Right lobe of liver (tissue), 6 donors: ENCODE data around the gene MCTP2. TPM values are rescaled to one million over a fixed set of nuclear protein-coding genes. Genes with fewer than 3 reads are reported as not detected.

Experiments used
- ATAC-seq, 4 donors: fragments of 200-7000 bp; cut with Tn5 transposase; one replicate each; pipeline ENCODE4 v1.9.1; 2020; ENCODE audit warnings: mild to moderate bottlenecking in 4 of 4, moderate library complexity in 4 of 4
- DNase-seq, 3 donors: peaks; one replicate each; pipeline ENCODE4 v3.0.0-alpha.2; 2020
- H3K27ac ChIP-seq, 3 donors: fragments of 200-600 bp; one replicate each; pipeline ENCODE4 v1.8.0; 2022
- H3K27me3 ChIP-seq, 2 donors: fragments of 200-600 bp; one replicate each; pipeline ENCODE4 v1.8.0; 2022
- H3K36me3 ChIP-seq, 4 donors: fragments of 200-600 bp; sonication (generic) in 1 of 4; one replicate each; pipeline versions ENCODE4 v1.5.1 to v1.8.0; 2017 to 2022; ENCODE audit warnings: control low read depth in 1 of 4
- H3K4me1 ChIP-seq, 4 donors: fragments of 200-600 bp; sonication (generic) in 1 of 4; one replicate each; pipeline versions ENCODE4 v1.5.1 to v1.8.0; 2017 to 2022; ENCODE audit warnings: control low read depth in 1 of 4
- H3K4me3 ChIP-seq, 3 donors: fragments of 200-600 bp; one replicate each; pipeline ENCODE4 v1.8.0; 2022
- H3K9me3 ChIP-seq, 4 donors: fragments of 200-600 bp; sonication (generic) in 1 of 4; one replicate each; pipeline versions ENCODE4 v1.5.1 to v1.8.0; 2017 to 2022; ENCODE audit warnings: control low read depth in 1 of 4
- POLR2A ChIP-seq: fragments of 450-650 bp; IDR thresholded peaks from one replicate; pipeline ENCODE4 v1.6.1; 2017; ENCODE audit warnings: antibody characterized with exemption, mild to moderate bottlenecking
- WGBS: methylation state at CpG from one replicate; pipeline ENCODE4 v1.1.6; 2018; ENCODE audit warnings: low coverage, low lambda C conversion rate; ENCODE audit not compliant: insufficient coverage; ENCODE audit errors: missing lambda C conversion rate; 5-methylcytosine and 5-hydroxymethylcytosine counted together
- intact Hi-C, 2 donors: fragments of 100-400 bp; cut with DNase I; formaldehyde crosslinking; loops; one replicate each; pipeline versions ENCODE4 v1.11.2 to v1.14.1; 2022
- total RNA-seq, 6 experiments: library from RNA; depleted of rRNA in 2 of 6; stranded (reverse); fragments of >200 nt in 2 of 6; fragmentation: NEBNext Ultra II Directional in 3 of 6; extraction: Animal tissue kit (Norgen Biotek cat#: 25700) in 3 of 6; gene quantifications; one replicate each; pipeline versions ENCODE4 v1.1.0 to v1.2.4, GENCODE V29; 2016 to 2023
- TF ChIP-seq, protein P1 (sequence below), 4 donors: fragments of 200-600 bp in 3 of 4; fragments of 450-650 bp in 1 of 4; IDR thresholded peaks; one replicate each; pipeline versions ENCODE4 v1.5.1 to v1.8.0; 2016 to 2022; ENCODE audit warnings: antibody characterized with exemption in 4 of 4, mild to moderate bottlenecking in 2 of 4
- donor health status: DM: no; HTN: yes; CAD: no.
- donor health status: DM: no; HTN: no; CAD: no.
- donor health status: DM: no; HTN: no; CAD: no.
- donor health status: DM: no; HTN: yes; CAD: no.
- donor health status: DM: no; HTN: yes; CAD: no.

MCTP2 gene
- total RNA-seq, 6 experiments from 2014 or later, result 1.8 to 5.3 (median 2.9) TPM

DNA sequence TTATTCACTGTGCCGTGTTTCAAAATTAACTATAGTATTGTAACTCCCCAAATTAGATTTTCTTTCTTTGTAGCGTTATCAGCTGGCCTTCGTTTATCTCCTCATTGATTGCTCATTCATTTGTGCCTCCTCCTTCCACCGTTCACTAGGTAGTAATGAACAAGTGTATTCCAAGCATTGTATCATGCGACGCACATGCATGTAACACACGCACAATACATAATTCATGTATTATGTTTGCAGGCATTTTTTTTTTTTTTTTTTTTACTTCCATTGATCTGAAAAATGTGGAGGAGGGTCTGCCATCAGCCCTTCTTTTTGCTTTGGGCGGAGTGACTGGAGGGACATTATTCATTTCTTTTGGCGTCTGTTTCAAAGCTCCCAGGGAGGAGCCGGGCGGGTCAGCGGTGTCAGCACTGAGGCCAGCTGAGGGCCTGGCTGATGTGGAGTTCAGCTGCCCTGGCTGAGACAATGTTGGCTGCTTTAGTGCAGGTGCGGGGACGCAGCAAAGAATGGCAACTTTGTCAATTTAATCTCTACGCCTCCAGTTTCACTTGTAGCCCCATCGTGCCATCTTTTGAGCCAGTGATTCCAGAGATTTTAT, 107.0 kb downstream of the MCTP2 start:
- H3K27me3 ChIP-seq, result no peaks in the 10 kb centered on the region
- DNase-seq, result no peak
- no peak overlapping the region for H3K4me3 ChIP-seq
- no peak for ATAC-seq
- H3K27ac ChIP-seq, result no peak overlapping the region
- intact Hi-C loops, result no loop called here
- no peaks in the 10 kb centered on the region for H3K4me1 ChIP-seq
- H3K9me3 ChIP-seq, result no peaks in the 10 kb centered on the region
- no peak for TF ChIP-seq POLR2A
- TF ChIP-seq, protein P1, sequence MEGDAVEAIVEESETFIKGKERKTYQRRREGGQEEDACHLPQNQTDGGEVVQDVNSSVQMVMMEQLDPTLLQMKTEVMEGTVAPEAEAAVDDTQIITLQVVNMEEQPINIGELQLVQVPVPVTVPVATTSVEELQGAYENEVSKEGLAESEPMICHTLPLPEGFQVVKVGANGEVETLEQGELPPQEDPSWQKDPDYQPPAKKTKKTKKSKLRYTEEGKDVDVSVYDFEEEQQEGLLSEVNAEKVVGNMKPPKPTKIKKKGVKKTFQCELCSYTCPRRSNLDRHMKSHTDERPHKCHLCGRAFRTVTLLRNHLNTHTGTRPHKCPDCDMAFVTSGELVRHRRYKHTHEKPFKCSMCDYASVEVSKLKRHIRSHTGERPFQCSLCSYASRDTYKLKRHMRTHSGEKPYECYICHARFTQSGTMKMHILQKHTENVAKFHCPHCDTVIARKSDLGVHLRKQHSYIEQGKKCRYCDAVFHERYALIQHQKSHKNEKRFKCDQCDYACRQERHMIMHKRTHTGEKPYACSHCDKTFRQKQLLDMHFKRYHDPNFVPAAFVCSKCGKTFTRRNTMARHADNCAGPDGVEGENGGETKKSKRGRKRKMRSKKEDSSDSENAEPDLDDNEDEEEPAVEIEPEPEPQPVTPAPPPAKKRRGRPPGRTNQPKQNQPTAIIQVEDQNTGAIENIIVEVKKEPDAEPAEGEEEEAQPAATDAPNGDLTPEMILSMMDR (IDR thresholded peaks at IDR 0.05), result no peak
- 73% methylated on average over 13 of the region's 16 CpGs for WGBS
- no peaks in the 10 kb centered on the region for H3K36me3 ChIP-seq

DNA sequence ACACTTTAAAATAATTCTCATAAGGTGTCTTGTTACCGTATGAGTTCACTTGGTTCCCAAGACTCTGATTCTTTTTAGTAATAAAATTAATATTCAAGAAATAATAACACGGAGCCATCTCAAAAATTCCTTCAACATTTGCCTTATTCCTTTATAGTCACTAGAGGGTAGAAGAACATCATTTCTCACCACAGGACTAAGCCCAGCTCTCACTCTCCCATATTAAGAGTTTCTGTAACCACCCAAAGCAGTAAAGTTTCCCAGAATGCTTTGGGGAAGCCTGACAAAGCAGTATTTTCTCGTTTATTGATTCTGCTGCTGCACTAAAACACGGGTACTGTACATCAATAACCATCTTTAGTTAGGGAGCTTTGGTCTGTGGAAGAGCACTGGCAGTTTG, 114.9 kb downstream of the MCTP2 start:
- Histone ChIP-seq H3K27ac (no peak overlapping the region), H3K4me3 (no peak overlapping the region), H3K9me3 (no peaks in the 10 kb centered on the region), H3K27me3 (no peaks in the 10 kb centered on the region), H3K4me1 (no peaks in the 10 kb centered on the region), H3K36me3 (no peaks in the 10 kb centered on the region)
- peak in 3 of 4 donors; percentile 37 to 75 (median 52) for ATAC-seq
- intact Hi-C loops, result no loop called here
- TF ChIP-seq, protein P1 (IDR thresholded peaks at IDR 0.05), result peak in 1 of 4 donors; percentile 26
- TF ChIP-seq POLR2A, result no peak
- no peak for DNase-seq
- 36% methylated on average over 4 of the region's 4 CpGs for WGBS

DNA sequence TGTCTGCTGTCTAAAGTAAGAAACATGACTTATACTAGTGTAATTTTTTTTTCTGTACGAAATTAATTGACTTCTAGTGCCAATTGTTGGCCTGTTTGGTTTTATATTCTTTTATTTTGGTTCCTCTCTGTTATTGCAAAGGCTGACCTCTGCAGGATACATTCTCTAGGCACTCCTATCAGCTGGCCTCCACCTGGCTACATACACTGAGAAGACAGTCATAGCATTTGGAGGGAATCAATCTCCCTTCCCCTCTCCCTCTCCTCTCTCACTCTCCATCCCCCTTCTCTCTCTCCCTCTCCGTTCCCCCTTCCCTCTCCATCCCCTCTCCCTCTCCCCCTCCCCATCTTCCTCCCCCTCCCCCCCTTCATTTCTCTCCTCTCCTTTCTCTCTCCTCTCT, 116.7 kb downstream of the MCTP2 start:
- Histone ChIP-seq H3K4me3 (no peak overlapping the region), H3K36me3 (no peaks in the 10 kb centered on the region), H3K9me3 (no peaks in the 10 kb centered on the region), H3K27me3 (no peaks in the 10 kb centered on the region), H3K27ac (no peak overlapping the region), H3K4me1 (no peaks in the 10 kb centered on the region)
- no peak for TF ChIP-seq POLR2A
- TF ChIP-seq, protein P1 (IDR thresholded peaks at IDR 0.05), result no peak
- ATAC-seq, result no peak
- 46% methylated on average over 2 of the region's 2 CpGs for WGBS
- intact Hi-C loops, result no loop called here
- DNase-seq, result no peak

DNA sequence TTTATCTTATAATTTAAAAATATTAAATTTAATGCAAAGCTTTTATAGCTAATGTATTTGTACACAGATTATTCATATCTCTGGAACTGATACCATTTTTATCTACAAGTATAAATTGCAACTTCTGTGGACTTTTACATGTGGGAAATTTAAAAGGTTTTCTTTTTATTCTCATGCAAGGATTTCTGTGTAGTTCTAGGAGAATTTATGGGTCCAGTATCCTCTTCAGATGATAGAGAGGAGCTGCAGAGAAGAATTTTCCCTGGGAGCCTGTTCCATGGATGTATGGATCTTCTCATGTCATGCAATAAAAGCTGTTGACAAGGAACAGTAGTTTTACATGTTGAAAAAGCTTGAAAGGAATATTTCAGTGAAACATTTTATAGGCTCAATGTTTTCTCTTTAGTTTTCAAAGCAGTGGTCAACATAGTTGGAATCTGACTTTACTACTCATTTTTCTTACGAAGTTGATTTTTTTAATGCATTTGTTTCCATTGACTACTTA, 119.7 kb downstream of the MCTP2 start:
- DNase-seq (no peak), ATAC-seq (no peak)
- no peaks in the 10 kb centered on the region for H3K9me3 ChIP-seq

More for the DNA sequence above, 119.7 kb downstream of the MCTP2 start:
- no peaks in the 10 kb centered on the region for H3K36me3 ChIP-seq
- WGBS, result 60% methylated on average over 1 of the region's 1 CpG
- H3K27me3 ChIP-seq, result no peaks in the 10 kb centered on the region
- no peaks in the 10 kb centered on the region for H3K4me1 ChIP-seq
- intact Hi-C loops, result no loop called here
- TF ChIP-seq, protein P1 (IDR thresholded peaks at IDR 0.05), result no peak
- no peak for TF ChIP-seq POLR2A
- H3K27ac ChIP-seq, result no peak overlapping the region
- no peak overlapping the region for H3K4me3 ChIP-seq
